Stimulated activated CD4-positive, alpha-beta T cell treated with anti-CD3 and anti-CD28 coated beads, Interleukin-2, amount 100 ng/mL, for 4 hours (primary cell): ENCODE data around the gene BCAP29.
A peak's percentile ranks its signal among the peaks of the same experiment; 100 is the strongest.
"Not testable (repeated sequence)": the region's sequence is repeated elsewhere in the genome, so short reads cannot be mapped to it uniquely, and the experiment has no call there.

ENCODE experiments used
- DNase-seq: peaks from one replicate; pipeline ENCODE4 v3.0.0-alpha.2; 2020; ENCODE audit warnings: low read depth

The BCAP29 gene

DNA sequence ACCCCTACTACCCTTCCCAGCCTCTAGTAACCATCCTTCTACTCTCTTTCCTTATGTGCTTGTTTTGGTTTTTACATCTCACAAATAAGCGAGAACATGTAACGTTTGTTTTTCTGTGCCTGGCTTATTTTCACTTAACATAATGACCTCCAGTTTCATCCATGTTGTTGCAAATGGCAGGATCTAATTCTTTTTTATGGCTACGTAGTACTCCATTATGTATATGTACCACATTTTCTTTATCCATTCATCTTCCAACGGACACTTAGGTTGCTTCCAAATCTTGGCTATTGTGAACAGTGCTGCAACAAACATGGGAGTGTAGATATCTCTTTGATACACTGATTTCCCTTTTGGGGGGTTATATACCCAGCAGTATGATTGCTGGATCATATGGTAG lies 47.0 kb downstream of the BCAP29 start:
- no peak for DNase-seq

DNA sequence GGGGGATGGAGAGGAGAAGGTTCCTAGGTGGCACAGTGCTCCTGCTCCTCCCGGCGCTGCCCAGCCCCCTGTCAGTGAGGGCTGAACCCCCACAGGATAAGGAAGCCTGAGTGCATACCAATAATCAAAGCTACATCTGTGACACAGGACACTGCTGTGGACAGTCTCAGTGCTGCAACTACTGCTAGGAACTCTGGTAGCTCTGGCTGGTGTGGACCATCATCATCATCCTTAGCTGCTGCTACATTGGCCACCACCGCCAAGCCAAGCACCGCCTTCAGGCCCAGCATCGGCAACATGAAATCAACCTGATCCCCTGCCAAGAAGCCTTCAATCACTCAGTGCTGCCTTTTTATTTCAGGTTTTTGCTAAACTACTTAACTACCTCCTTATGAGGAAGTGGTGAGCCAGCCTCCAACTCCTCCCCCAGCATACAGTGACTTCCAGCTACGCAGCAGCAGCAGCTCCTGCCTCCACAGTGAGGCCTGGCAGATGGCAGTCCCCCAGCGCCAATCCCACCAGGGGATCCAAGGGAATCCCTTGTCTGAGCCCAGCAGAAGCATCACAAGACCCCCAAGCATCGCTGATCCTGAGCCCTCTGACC lies 48.5 kb downstream of the BCAP29 start:
- DNase-seq, result no peak

- DNase-seq, result no peak
Observed at GRCh38 chr7:107630342-107630741, 50.3 kb downstream of the BCAP29 start.

DNA sequence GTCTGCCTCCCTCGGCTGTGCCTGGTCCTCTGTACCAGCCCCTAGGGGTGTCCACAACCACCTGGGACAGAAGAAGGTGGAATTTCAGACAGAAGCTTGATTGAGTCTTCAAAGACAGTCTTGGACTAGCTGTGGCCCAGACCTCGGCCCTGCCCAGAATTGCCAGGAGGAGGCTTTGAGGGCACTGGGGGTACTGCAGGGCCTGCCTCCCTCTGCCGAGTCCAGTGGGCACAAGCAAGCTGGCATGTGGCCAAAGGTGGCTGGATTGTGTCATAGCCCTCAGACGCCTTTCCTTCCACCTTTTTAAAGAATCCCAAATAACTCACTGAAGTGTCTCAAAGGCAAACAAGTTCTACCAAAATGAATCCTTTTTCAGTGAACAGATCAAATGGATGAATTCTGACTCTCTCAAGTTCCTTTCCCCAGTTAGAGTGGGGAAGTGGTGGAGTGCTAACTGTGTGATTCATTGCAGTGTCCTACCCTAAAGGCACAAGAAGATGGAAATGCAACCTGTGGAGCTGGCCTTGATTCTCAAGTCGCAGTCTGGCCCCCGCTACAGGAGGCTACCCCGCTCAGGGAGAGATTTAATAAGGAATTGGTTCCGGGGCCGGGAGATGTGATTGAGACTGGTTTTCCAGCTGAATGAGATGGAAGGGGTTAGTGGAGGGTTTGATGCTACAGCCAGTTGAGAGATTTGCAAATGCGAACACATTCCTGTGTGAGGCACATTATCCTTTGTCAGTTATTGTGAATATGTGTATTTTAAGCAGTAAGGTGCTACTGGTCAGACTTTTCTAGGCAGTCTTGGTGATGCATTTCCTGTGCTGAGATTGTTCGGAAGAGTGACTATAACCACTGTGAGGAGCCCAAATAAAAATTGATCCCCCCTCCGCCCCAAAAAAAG lies 51.8 kb downstream of the BCAP29 start:
- DNase-seq, result no peak

DNA sequence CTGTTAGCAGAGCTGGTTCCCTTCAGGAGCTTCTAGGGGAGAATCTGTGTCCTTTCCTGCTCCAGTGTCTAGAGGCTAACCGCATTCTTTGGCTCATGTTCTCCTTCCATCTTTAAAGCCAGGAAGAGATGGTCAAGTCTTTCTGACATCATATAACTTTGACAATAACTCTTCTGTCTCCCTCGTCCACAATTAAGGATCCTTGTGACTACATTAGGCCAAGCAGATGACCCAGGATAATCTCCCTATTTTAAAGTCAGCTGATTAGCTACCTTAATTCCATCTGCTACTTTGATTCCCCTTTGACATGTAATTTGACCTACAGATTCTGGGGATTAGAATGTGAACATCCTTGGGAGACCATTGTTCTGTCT lies 52.4 kb downstream of the BCAP29 start:
- no peak for DNase-seq

DNA sequence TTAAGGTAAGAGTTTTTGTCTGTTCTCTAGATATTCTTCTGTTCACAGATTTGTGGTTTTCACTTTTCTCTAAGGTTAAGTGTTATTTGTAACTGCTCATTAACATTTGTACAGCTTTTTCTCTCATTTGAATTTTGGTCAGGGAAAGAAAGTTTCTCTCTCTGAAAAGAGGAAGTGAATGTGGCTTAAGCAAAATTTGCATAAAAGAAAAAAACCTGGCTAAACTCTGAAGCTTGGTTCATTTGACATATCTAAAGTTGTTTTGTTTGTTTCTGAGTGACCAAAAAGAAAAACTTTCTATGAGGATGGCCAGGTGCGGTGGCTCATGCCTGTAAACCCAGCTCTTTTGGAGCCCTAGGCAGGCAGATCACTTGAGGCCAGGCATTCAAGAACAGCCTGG lies 58.5 kb downstream of the BCAP29 start:
- DNase-seq, result no peak

DNA sequence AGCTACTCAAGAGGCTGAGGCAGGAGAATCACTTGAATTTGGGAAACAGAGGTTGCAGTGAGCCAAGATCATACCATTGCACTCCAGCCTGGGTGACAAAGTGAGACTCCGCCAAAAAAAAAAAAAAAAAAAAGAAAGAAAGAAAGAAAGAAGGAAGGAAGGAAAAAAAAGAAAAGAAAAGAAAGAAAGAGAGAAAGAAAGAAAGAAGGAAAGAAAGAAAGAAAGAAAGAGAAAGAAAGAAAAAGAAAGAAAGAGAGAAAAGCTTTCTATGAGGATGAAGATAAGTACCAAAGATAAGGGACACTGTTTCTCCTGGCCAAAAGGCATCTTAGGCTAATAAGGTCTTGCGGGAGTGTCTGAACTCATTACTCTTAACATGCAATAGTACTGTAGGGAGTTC lies 59.0 kb downstream of the BCAP29 start:
- not testable (repeated sequence) for DNase-seq

DNA sequence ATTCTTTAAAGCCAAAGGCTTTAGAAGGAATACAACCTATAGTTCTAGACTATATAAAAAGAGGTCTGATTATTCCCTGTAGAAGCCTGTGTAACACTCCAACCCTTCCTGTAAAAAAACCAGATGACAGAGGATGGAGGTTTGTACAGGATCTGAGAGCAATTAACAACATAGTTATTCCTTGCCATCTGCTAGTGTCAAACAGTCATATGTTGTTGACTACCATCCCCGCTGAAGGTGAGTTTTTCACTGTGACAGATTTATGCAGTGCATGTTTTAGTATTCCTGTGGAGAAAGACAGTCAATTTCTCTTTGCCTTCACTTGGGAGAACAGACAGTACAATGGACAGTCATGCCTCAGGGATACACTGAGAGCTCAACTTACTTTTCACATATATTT lies 61.6 kb downstream of the BCAP29 start:
- no peak for DNase-seq

DNA sequence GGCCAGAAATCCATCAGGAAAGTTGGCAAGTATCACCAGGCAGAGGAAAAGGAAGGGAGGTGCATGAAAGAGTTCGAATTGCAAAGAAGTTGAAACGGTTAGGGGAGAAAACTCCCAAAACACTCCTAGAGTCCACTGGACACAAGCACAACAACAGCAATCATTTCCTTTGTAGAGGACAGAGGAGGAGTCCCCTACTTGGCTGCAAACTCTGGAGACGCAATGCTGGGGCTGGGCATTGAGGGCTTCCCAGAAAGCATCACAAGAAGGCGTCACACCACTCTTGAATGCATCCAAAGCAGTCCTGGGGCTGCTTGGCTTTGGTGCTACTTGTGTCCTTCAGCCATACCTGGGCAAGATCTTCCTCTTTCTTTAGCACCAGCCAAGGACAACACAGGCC lies 62.5 kb downstream of the BCAP29 start:
- no peak for DNase-seq

- no peak for DNase-seq
Observed at GRCh38 chr7:107643407-107643806, 63.4 kb downstream of the BCAP29 start.

DNA sequence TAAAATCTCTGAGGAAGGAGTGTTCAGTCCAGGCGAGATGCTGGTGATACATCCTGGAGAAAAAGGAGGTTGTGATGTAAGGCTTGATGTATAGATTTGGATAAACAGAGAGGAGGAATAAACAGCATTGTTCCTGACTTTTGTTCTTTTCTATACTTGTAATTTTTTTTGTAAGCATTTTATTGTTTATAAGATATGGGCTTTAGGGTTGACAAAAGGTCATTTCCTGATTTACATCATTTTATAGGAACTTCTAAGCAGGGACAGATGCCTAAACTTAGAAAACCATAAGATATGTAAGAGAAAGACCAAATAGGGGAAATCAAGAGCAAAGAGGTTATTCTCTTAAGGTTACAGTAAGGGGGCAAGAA lies 63.9 kb downstream of the BCAP29 start:
- no peak for DNase-seq

- DNase-seq, result no peak
Observed at GRCh38 chr7:107644309-107644974, 64.4 kb downstream of the BCAP29 start.

DNA sequence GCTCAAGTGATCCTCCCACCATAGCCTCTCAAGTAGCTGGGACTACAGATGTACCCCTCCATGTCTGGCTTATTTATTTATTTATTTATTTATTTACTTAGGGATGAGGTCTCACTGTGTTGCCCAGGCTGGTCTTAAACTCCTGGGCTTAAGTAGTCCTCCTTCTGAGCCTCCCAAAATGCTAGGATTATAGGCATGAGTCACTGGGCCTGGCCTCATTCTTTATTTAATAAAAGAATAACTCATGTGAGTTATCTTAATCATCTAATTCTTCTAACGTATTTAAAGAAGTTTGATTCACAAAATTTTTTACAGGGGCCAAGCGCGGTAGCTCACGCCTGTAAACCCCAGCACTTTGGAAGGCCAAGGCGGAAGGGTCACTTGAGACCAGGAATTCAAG lies 72.6 kb downstream of the BCAP29 start:
- no peak for DNase-seq

GRCh38 chr7:107658467-107658866 lies 78.4 kb downstream of the BCAP29 start:
- no peak for DNase-seq

DNA sequence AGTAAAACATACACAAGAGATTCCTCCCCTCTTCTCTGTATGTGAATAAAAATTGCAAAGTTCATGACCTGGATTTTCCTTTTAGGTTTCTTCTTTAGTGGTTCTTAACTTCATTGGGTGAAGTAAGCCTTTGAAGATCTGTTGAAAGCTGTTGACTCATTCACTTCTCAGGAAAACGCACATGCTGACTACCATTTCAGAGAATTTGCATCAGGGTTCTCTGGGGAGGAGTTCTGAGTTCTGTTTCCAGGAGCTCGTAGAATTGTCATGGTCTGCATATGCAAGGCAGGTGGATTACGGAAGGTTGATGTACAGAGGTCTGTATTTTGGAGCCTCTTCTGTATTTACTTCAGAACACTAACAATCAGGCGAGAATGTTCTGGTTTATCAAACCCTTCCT lies 79.6 kb downstream of the BCAP29 start:
- peak; percentile 49 for DNase-seq

GRCh38 chr7:107660381-107661080 lies 80.5 kb downstream of the BCAP29 start, which contains the start of gene SLC26A4:
Gene SLC26A4 (plus strand): TSS chr7:107660828. CDS start chr7:107661642, 814 bp downstream.
- DNase-seq, result no peak

- DNase-seq, result no peak
Observed at GRCh38 chr7:107661081-107661864, 81.2 kb downstream of the BCAP29 start.

GRCh38 chr7:107661865-107662379 lies 81.9 kb downstream of the BCAP29 start:
- DNase-seq, result no peak

GRCh38 chr7:107663196-107663595 lies 83.2 kb downstream of the BCAP29 start:
- DNase-seq, result no peak

- DNase-seq, result no peak
Observed at GRCh38 chr7:107666790-107667189, 86.7 kb downstream of the BCAP29 start.

GRCh38 chr7:107667341-107667740 lies 87.3 kb downstream of the BCAP29 start:
- no peak for DNase-seq
